ENCODE measurements around the gene RNLS.

Gene RNLS

DNA sequence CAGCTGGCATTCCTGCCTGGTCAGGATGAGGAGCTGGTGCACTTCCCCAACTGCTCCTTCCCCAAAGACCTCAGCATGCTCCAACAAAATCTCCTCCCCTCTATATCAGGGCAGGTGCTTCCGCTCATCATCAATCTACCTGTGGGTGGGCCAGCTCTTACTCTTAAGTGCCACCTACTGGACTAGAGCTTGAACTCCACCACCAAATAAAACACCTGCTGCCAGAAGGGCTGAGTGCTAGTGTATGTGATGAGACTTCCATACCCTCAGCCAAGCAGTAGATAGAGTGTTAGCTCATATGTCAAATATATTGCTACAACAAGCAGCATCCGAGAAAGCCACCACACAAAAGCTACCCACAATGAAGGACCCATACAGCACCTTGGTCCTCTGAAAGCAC lies 264.3 kb downstream of the RNLS start:
- DNase-seq (ENCODE audit: low spot score): no peak
- in situ Hi-C loops (cut with MboI; ENCODE audit: low sequenced_read_pairs, unreplicated experiment): no loop called here
- TF ChIP-seq, protein P1, sequence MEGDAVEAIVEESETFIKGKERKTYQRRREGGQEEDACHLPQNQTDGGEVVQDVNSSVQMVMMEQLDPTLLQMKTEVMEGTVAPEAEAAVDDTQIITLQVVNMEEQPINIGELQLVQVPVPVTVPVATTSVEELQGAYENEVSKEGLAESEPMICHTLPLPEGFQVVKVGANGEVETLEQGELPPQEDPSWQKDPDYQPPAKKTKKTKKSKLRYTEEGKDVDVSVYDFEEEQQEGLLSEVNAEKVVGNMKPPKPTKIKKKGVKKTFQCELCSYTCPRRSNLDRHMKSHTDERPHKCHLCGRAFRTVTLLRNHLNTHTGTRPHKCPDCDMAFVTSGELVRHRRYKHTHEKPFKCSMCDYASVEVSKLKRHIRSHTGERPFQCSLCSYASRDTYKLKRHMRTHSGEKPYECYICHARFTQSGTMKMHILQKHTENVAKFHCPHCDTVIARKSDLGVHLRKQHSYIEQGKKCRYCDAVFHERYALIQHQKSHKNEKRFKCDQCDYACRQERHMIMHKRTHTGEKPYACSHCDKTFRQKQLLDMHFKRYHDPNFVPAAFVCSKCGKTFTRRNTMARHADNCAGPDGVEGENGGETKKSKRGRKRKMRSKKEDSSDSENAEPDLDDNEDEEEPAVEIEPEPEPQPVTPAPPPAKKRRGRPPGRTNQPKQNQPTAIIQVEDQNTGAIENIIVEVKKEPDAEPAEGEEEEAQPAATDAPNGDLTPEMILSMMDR (IDR thresholded peaks at IDR 0.05; ENCODE audit: borderline replicate concordance, control extremely low read depth, extremely low read depth, insufficient read depth, missing control alignments): no peak

DNA sequence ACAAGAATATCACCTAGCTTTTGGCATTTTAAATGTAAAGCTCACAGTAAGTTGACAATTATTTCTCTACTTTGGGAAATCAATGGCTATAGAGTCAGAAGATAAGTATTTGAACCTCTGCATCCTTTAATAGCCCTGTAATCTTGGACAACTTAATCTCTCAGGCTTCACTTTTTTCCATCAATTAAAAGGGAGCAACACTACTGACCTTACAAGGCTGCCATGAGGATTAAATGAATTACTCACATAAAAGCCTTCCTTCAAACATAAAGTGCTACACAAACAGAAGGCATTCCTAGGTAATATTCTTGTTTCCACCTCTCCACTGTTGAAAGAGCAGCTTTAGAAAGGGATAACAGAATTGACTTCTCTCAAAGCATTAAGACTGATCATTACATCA lies 266.0 kb downstream of the RNLS start:
- in situ Hi-C loops (cut with MboI; ENCODE audit: low sequenced_read_pairs, unreplicated experiment): no loop called here
- TF ChIP-seq, protein P1 (IDR thresholded peaks at IDR 0.05; ENCODE audit: borderline replicate concordance, control extremely low read depth, extremely low read depth, insufficient read depth, missing control alignments): no peak

DNA sequence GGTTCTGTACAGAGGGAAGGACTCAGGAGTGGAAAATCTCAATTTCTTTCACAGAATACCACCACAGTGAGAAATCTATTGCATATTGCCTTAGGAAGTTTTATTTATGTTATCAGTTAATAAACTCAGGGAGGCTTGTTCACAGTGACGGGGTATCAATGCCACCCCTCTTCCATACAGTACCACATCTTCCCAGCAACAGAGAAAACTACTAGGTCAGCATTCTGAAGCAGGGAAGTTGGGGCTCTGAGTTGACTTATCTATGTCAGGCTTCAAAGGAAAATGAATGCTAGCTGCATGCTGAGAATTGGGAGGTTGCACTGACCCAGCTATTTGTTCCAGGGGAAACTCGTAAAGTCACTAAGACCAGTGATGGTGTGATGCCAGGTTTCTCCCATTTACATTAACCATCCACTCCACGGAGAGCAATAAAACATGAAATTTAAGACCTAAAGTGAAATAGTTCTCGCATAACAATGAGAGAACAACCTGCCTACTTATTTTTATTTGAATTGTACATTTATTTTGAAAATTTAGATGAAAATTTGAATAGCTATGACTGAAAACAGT lies 266.7 kb downstream of the RNLS start:
- no peak for DNase-seq (ENCODE audit: low spot score)
- in situ Hi-C loops (cut with MboI; ENCODE audit: low sequenced_read_pairs, unreplicated experiment): no loop called here
- TF ChIP-seq, protein P1 (IDR thresholded peaks at IDR 0.05; ENCODE audit: borderline replicate concordance, control extremely low read depth, extremely low read depth, insufficient read depth, missing control alignments): no peak

More for the DNA sequence above, 266.0 kb downstream of the RNLS start:
- no peak for DNase-seq (ENCODE audit: low spot score)

DNA sequence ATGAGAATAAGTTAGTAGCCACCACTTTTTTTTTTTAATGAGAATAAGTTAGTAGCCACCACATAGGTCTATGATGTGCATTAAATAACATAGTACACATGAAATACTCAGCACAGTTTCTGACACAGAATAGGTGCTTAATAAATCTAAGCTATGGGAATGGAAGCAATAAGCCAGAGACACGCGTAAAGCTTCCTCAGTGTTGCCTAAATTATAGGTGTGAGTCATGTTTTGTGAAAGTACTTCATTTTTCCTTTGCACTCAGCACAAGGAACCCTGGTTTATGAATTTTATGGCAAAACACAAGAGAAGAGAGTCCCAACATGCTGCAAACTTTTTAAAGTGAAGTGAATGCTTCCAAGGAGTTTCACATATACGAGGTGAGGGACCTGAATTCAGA lies 267.4 kb downstream of the RNLS start:
- in situ Hi-C loops (cut with MboI; ENCODE audit: low sequenced_read_pairs, unreplicated experiment): no loop called here
- DNase-seq (ENCODE audit: low spot score): no peak
- TF ChIP-seq, protein P1 (IDR thresholded peaks at IDR 0.05; ENCODE audit: borderline replicate concordance, control extremely low read depth, extremely low read depth, insufficient read depth, missing control alignments): no peak

DNA sequence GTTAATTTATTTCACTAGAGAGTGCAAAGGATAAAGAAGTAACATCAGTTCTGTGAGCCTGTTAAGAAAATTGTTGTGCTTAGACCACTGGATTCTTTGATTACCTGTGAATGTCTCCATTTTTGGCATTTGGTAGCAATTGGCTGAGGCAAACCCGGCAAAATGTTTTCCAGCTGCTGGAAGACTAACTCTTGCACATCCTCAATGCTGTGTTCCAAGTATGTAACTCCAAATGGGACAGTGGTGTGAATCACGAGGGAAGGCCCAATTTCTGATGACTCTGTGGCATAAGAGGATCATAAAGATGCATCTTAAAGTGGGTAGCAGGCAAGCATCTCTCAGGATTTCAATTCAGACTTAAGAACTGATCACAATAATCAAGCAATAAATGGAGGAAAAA lies 268.8 kb downstream of the RNLS start:
- no peak for DNase-seq (ENCODE audit: low spot score)
- TF ChIP-seq, protein P1 (IDR thresholded peaks at IDR 0.05; ENCODE audit: borderline replicate concordance, control extremely low read depth, extremely low read depth, insufficient read depth, missing control alignments): no peak
- in situ Hi-C loops (cut with MboI; ENCODE audit: low sequenced_read_pairs, unreplicated experiment): no loop called here

DNA sequence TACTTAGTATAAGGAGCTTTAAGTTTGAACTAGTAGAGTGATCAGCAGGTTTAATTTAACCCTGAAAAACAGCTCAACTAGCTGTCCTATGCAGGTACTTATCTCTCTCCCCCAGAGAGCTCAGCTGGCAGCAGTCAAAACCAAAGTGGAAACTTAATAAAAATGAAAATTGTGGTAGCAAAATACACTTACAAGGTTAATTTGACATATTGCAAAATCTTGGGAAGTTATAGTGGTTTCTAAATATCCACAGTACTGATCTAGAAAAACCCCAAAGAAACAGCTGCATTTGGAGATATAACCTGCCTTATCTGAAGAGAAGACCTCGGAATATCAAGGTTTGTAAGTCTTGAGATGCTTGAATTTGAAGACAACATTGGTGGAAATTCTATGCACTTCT lies 269.2 kb downstream of the RNLS start:
- TF ChIP-seq, protein P1 (IDR thresholded peaks at IDR 0.05; ENCODE audit: borderline replicate concordance, control extremely low read depth, extremely low read depth, insufficient read depth, missing control alignments): no peak
- in situ Hi-C loops (cut with MboI; ENCODE audit: low sequenced_read_pairs, unreplicated experiment): no loop called here

More for the DNA sequence above, 269.2 kb downstream of the RNLS start:
- DNase-seq (ENCODE audit: low spot score): no peak
